Right hindlimb (tissue), 1 donor: ENCODE data around the gene WFS1.

Experiments
- DNase-seq: peaks from one replicate; pipeline ENCODE4 v3.0.0-alpha.2; 2018

Gene WFS1

DNA sequence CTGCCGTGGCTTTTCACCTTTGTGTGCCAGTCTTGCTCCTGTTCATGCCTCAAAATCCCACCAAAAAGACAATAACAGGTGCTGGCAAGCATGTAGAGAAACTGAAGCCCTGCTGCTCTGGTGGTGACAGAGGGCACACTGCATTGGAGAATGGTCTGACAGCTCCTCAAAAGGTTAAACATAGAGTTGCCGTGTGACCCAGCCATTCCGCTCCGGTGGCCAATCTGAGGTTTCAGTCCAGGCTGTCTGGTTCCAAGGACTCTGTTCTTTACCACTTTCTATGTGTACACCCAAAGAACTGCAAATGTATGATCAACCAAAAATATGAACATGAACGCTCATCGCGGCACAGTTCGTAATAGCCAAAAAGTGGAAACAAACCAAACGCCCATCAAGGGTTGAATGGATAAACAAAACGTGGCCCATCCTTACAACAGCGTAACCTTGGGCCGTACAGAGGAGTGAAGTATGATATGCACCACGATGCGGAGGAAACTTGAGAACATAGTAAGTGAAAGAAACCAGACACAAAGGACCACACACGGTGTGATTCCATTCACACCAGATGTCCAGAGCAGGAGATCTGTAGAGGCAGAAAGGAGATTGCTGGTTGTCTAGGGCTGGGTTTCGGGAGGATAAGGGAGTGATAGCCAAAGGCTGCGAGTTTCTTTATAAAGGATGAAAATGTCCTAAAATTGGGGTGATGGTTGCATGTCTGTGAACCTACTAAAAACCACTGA, 33.6 kb upstream of the WFS1 start:
- no peak for DNase-seq

- DNase-seq = no peak
Measured at GRCh38 chr4:6236816-6237390, 32.7 kb upstream of the WFS1 start.

DNA sequence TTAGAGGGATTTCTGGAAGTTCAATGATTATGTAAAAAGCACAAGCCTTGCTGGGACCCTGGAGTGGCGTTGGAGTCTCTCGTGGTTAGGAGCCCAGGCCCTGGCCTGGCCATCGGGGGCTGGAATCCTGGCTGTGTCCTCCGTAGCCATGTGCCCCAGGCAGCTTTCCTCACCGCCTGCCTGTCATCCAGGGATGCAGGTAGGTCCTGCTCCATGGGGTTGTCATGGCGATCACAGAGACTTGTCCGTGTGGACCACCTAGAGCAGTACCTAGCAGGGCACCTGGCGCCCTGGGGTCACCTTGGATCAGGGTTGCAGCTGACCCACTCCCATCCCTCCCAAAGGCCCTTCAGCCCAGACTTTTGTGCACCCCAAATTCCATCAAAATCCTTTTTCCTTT, 30.2 kb upstream of the WFS1 start:
- DNase-seq = no peak

- DNase-seq = no peak
Measured at GRCh38 chr4:6239968-6240367, 29.7 kb upstream of the WFS1 start.

DNA sequence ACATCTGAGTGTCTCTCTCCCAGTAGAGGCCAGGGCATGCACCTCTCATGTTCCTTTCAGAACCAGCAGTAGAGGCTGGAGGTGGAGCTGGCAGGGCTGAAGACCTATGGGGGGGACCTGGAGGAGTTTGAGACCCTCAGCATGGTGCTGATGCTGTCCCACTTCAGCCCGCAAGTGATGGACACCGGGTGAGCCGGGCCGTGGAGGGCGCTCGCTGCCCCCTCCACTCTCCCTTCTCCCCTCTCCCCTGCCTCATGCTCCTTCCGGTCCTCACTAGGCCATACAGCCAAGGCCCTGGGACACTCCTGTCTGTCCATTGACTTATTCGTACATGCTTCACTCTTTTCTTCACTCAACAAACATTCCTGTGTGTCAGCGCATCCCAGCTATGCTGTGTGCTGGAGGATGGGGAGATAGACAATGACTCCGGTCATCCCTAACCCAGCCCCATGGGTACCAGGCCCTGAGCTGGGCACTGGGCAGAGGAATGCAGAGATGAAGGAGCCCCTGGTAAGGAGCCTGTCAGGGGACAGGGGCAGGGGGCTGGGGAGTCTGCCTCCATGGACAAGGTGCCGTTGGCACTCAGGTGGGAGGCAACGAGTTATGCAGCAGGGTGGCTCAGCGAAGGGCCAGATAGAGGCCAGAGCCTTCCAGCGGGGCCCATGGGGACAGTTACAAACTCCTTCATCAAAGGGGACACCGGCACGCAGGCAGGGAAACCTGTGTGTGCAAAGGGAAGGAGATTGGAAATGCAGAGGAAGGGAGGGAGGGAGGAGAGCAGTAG, 28.4 kb upstream of the WFS1 start:
- no peak for DNase-seq

- no peak for DNase-seq
Measured at GRCh38 chr4:6242271-6243029, 27.2 kb upstream of the WFS1 start.

DNA sequence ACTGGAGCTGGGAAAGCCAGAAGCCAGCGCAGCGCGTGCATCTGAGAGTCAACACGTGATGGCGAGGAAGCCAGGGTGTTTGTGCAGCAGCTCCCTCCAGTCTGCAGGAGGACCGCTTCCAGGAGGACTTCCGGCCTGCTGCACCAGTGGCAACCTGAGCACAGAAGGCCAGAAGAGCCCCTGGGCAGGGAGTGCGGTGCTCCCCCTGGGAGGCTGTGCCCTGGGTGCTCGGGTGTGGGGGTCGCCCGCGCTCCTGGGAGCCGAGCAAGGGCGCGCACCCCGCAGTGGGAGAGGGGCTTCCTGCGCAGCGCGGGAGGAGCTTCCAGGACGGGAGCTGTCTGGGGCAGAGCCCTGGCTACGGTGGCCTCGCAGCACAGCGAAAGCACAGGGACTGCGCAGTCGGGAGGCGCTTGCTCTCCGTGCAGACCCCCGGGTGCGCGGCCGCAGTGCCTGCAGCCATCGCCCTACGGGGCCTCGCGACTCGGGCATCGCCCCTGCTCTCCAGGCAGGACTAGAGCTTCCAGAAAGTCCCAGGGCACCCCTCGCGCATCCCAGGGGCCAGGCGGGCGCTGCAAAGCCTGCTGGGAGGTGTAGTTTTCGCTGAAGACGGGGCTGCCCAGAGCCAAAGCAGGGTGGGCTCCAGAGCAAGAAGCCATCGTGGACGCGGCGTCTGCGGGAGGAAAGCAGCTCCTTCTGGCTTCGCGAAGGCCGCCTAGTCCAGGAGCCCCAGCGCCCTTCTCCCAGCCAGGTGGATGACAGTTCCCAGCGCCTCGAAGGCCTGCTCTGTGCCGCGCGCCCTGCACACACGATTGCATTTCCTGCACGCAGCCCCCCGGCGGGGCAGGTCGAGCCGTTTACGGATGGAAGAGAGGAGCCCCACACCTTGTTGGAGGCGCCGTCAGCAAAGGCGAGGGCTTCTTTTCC, 24.1 kb upstream of the WFS1 start:
- DNase-seq = peak; percentile 32

- DNase-seq = no peak
Measured at GRCh38 chr4:6246170-6246634, 23.4 kb upstream of the WFS1 start.

DNA sequence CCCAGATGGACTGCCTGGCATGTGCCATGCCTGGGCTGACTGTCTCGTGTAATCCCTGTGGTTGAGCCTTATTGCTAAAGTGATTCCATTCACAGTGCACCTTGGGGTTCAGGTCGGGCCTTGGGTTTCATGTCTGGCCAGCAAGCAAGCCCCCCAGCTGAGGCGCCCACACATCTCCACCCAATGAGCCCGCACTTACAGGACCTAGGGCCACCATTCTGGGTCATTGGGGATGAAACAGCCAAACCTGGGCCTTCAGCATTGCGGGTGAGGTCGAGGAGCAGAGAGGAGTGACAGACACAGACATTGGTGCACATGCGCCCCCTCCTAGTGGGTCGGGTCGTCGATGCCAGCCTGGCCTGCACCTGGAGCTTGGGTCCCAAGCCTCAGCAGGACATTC, 21.3 kb upstream of the WFS1 start:
- DNase-seq = no peak

DNA sequence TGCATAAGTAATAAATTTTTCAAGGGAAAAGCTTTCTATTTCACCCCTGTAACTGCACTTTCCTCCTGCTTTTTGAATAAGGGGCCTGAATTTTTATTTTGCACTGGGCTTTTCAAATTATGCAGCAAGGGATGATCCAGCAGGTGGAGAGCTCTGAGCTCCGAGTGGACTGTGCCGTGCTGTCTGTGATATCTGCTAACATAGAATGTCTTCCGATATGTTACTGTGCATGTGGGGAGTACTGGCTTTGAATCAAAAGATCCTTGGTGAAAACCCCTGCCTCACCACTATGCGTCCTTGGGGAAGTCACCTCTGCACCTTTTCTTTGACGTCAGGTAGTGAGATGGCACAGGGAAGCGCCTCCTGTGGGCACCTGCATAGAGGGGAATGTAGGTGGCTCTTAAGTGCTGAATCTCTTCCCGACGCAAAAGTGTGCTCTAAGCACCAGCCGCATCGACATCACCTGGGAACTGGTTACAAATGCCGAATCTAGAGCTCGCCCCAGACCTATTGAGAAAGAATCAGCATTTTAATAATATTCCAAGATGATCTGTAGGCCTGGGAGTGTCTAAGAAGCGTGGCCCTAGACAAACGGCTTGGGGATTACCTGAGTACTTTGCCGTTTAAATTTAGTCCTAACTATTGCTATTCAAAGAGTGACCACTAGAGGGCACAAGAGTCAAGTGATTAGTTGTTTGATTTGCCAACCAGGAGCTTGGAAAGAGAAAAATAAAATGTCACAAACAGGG, 19.2 kb upstream of the WFS1 start:
- no peak for DNase-seq

DNA sequence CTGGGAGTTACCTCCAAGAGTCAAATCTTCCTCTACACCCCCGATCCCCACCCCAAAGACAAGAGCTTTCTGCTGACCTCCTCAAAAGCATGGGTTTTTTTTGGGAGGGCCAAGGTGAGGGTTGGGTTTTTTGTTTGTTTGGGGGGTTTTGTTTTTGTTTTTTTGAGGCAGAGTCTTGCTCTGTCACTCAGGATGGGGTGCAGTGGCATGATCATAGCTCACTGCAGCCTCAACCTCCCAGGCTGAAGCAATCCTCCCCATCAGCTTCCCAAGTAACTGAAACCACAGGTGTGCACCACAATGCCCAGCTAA, 18.7 kb upstream of the WFS1 start:
- DNase-seq = no peak

DNA sequence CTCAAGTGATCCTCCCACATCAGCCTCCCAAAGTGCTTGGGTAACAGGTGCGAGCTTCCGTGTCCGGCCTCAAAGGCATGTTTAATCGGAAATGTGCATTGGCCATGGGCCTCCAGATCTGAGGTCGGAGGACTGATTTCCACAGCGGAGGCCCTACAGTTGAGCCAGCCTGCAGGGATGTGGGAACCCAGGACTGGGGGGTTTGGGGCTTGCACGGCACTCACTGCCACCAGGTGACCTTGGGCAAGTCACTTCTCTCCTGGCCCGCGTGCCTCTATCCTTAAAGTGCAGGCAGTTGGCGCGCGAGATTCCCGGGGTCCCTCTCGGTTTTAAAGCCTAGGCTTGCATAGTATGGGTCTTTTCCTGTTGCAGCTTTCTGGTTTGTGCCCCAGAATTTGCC, 18.3 kb upstream of the WFS1 start:
- no peak for DNase-seq

DNA sequence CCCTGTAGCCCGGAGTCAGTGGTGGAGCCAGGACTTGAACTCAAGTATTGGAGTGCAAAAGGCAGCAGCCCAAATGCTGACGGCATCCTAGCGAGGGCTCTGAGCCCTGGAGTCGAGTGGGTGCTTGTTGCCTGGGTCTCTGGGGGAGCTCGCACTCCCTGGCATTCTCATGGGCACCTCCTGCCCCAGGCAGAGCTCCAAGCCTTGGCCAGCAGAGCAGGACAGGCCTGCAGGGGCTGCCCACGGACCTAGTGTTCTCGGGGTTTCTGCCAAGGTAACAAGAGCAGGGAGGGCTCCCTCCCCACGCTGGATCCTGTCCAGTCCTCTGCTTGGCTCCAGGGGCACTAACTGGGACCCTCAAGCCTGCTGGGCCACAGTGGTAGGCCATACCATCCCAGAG, 17.6 kb upstream of the WFS1 start:
- no peak for DNase-seq

GRCh38 chr4:6253111-6253510, 16.5 kb upstream of the WFS1 start:
- DNase-seq = no peak

GRCh38 chr4:6253961-6254360, 15.7 kb upstream of the WFS1 start:
- DNase-seq = no peak

- DNase-seq = no peak
Measured at GRCh38 chr4:6256141-6256540, 13.5 kb upstream of the WFS1 start.

DNA sequence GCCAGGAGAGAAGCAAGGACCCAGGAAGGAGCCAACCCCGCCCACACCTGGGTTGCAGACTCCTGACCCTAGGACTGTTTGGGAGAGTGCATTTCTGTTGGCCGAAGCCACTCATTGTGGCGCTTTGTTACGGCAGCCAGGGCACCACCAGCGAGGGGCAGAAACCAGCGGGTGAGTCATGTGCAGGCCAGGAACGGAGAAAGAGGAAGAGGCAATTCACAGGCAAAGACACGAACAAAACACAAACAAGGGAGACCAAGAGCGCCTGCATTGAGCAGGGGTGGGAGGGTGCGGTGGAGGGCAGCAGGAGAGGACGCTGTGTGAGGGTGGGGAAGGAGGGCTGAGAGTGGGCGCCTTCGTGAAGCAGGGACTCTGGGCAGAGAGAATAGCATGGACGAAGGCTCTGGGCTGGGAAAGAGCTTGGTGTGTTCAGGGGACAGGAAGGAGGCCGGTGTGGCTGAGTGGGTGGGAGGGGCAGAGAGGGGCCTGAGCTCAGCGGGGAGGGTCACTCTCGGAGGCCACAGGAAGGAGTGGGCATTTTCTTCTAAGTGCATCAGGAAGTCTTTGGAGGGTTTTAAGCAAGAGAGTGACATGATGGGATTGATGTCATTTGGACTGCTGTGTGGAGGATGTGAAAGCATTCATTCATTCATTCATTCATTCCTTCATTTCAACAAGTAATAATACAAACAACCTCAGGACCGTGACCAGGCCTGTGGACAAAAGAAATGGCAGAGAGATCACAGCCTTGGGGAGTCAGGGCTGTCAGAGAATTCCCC, 12.2 kb upstream of the WFS1 start:
- DNase-seq = no peak

DNA sequence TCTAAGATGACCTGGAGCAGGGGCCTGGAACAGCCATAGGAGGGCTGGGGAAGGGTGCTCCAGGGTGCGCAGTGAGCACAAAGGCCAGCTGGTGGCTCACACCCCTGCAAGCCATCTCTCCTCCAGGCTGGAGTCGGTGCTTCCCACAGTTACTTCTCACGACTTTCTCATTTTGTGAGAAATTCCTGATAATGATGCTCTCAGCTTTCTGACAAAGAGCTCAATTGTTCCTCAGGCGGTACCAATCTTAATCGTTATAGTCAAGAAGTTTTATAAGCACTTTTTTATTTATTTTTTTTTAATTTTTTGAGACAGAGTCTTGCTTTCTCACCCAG, 11.7 kb upstream of the WFS1 start:
- no peak for DNase-seq

GRCh38 chr4:6258741-6259140, 10.9 kb upstream of the WFS1 start:
- DNase-seq = no peak

- no peak for DNase-seq
Measured at GRCh38 chr4:6259886-6260285, 9.8 kb upstream of the WFS1 start.

DNA sequence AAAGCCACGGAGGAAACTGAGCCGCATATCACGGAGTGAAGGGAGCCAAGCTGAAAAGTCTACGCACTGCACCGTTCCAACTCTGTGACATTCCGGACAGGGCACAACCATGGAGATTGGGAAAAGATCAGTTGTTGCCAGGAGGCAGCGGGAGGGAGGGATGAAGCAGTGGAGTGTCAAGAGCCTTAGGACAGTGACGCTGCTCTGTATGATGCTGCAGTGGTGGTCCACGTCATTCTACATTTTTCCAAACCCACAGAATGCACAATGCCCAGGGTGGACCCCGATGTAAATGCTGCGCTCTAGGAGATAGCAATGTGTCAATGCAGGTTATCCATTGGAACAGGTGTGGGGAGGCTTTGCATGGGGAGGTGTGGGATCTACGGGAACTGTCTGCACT, 7.5 kb upstream of the WFS1 start:
- no peak for DNase-seq
